Hematopoietic multipotent progenitor cell treated with erythropoietin and hydrocortisone succinate and interleukin-3 and kit ligand, for 6 days (in vitro differentiated cells): ENCODE data around the gene TARDBP.
A peak's percentile ranks its signal among the peaks of the same experiment; 100 is the strongest.
"Not testable (repeated sequence)": the region's sequence is repeated elsewhere in the genome, so short reads cannot be mapped to it uniquely, and the experiment has no call there.

Source experiments
- DNase-seq: peaks from one replicate; pipeline ENCODE4 v3.0.0-alpha.2; 2015

Gene TARDBP

GRCh38 chr1:11044086-11044848 is 31.8 kb downstream of the TARDBP start:
- DNase-seq, result no peak

GRCh38 chr1:11044849-11045427 is 32.5 kb downstream of the TARDBP start:
- no peak for DNase-seq

GRCh38 chr1:11045428-11046269 is 33.2 kb downstream of the TARDBP start:
- DNase-seq, result no peak

- no peak for DNase-seq
Measured at GRCh38 chr1:11046270-11046566, 33.8 kb downstream of the TARDBP start.

- DNase-seq, result no peak
Measured at GRCh38 chr1:11046625-11047365, 34.3 kb downstream of the TARDBP start, which contains the start of gene MASP2. TSS of gene MASP2 (minus strand) at chr1:11047239. CDS start at chr1:11047207, 32 bp downstream.

- not testable (repeated sequence) for DNase-seq
Measured at GRCh38 chr1:11051121-11051520, 38.7 kb downstream of the TARDBP start.

GRCh38 chr1:11051781-11052511 is 39.5 kb downstream of the TARDBP start:
- no peak for DNase-seq

- DNase-seq, result peak; percentile 60
Measured at GRCh38 chr1:11052839-11053757, 40.6 kb downstream of the TARDBP start.

- peak; percentile 71 for DNase-seq
Measured at GRCh38 chr1:11053758-11054137, 41.3 kb downstream of the TARDBP start.

GRCh38 chr1:11054181-11054580 is 41.7 kb downstream of the TARDBP start:
- no peak for DNase-seq

- no peak for DNase-seq
Measured at GRCh38 chr1:11054666-11055065, 42.2 kb downstream of the TARDBP start.

- DNase-seq, result no peak
Measured at GRCh38 chr1:11055676-11056075, 43.2 kb downstream of the TARDBP start.

- no peak for DNase-seq
Measured at GRCh38 chr1:11056504-11056903, 44.0 kb downstream of the TARDBP start.

- DNase-seq, result no peak
Measured at GRCh38 chr1:11057477-11057876, 45.0 kb downstream of the TARDBP start.

GRCh38 chr1:11058026-11058425 is 45.6 kb downstream of the TARDBP start:
- no peak for DNase-seq

- no peak for DNase-seq
Measured at GRCh38 chr1:11058595-11059154, 46.2 kb downstream of the TARDBP start.

GRCh38 chr1:11059155-11059967 is 46.9 kb downstream of the TARDBP start:
- DNase-seq, result peak; percentile 46

GRCh38 chr1:11059968-11060830 is 47.7 kb downstream of the TARDBP start, which contains the start of gene SRM:
TSS of gene SRM (minus strand) at chr1:11060018. CDS start at chr1:11059943, 75 bp downstream.
- peak; percentile 93 for DNase-seq
